ENCODE results near the gene MCRIP2.

MCRIP2 gene

GRCh38 chr16:673399-673991 is 31.9 kb downstream of the MCRIP2 start:
- DNase-seq (ENCODE audit: low spot score), result no peak
- TF ChIP-seq CTCF (IDR thresholded peaks at IDR 0.05; ENCODE audit: extremely low read depth, missing control alignments), result no peak

GRCh38 chr16:674214-674881 is 32.7 kb downstream of the MCRIP2 start:
- DNase-seq (ENCODE audit: low spot score), result no peak
- no peak for TF ChIP-seq CTCF (IDR thresholded peaks at IDR 0.05; ENCODE audit: extremely low read depth, missing control alignments)

GRCh38 chr16:674968-675883 is 33.6 kb downstream of the MCRIP2 start, which contains the start of gene RHBDL1:
Gene RHBDL1 (plus strand): TSS chr16:675671. CDS start chr16:675791, 120 bp downstream.
- no peak for TF ChIP-seq CTCF (IDR thresholded peaks at IDR 0.05; ENCODE audit: extremely low read depth, missing control alignments)
- DNase-seq (ENCODE audit: low spot score), result no peak

GRCh38 chr16:675884-676564 is 34.4 kb downstream of the MCRIP2 start:
- no peak for TF ChIP-seq CTCF (IDR thresholded peaks at IDR 0.05; ENCODE audit: extremely low read depth, missing control alignments)
- DNase-seq (ENCODE audit: low spot score), result no peak

- TF ChIP-seq CTCF (IDR thresholded peaks at IDR 0.05; ENCODE audit: extremely low read depth, missing control alignments), result no peak
- no peak for DNase-seq (ENCODE audit: low spot score)
Observed at GRCh38 chr16:676565-676902, 34.9 kb downstream of the MCRIP2 start.

- no peak for TF ChIP-seq CTCF (IDR thresholded peaks at IDR 0.05; ENCODE audit: extremely low read depth, missing control alignments)
- DNase-seq (ENCODE audit: low spot score), result no peak
Observed at GRCh38 chr16:676913-677312, 35.3 kb downstream of the MCRIP2 start.
